HG02840 (cell line): ENCODE data around the gene MSI2.

Source experiments
- ATAC-seq: cut with Tn5 transposase; IDR thresholded peaks from one replicate; pipeline ENCODE4 v1.9.1; 2021; ENCODE audit warnings: mild to moderate bottlenecking, moderate library complexity, moderate number of reproducible peaks; ENCODE audit not compliant: unreplicated experiment, low FRiP score

The MSI2 gene

DNA sequence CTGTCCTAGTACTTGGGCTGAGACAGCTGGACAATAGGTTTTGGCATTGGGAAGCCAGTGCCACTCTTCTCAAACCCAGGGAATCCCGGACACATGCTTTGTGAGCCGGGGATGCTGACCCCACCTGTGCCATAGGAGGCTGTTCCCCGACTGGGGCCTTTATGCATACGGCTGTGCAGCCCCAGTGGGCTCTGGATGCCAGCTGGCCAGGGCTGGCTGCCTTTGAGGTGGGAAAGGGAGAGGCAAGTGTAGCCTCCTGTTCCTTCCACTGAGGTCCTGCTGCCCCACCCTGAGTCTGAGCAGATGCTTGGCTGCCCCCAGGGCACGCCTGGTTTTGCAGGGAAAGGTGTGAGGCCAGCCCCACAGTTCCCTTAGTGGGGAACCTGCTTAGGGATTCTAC is 383.1 kb downstream of the MSI2 start:
- no peak for ATAC-seq

DNA sequence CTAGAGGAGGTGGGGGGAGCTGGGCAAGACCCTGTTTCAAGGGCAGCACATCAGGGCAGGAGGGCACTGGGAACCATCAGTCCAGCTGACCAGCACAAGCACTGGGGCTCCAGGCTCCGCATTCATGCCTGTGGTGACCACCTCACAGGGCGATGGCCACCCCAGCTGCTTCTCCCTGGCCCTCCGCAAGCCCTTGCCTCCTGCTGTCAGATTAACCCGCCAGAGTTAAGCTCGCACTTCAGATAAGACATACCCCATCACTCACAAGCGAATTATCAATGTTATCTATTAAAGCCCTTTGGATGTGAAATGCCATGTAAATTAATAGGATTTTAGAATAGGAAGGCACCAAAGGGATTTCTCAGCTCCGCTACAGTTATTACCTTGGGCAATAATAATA is 383.8 kb downstream of the MSI2 start:
- ATAC-seq = no peak

GRCh38 chr17:57641761-57642160 is 385.4 kb downstream of the MSI2 start:
- no peak for ATAC-seq

- no peak for ATAC-seq
Measured at GRCh38 chr17:57643062-57643461, 386.7 kb downstream of the MSI2 start.

GRCh38 chr17:57644326-57644725 is 388.0 kb downstream of the MSI2 start:
- ATAC-seq = no peak

GRCh38 chr17:57645950-57646665 is 389.8 kb downstream of the MSI2 start:
- no peak for ATAC-seq

GRCh38 chr17:57648720-57649119 is 392.4 kb downstream of the MSI2 start:
- no peak for ATAC-seq

DNA sequence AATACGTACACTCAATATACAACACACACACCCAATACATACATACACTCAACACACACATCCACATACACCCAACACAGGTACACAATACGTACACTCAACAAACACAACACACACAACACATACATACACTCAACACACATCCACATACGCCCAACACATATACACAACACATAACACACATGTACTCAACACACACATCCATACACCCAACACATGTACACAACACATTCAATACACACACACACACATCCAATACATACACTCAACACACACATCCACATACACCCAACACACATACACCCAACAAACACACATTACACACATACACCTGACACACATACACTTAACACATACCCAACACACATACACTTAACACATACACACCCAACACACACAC is 392.9 kb downstream of the MSI2 start:
- no peak for ATAC-seq

DNA sequence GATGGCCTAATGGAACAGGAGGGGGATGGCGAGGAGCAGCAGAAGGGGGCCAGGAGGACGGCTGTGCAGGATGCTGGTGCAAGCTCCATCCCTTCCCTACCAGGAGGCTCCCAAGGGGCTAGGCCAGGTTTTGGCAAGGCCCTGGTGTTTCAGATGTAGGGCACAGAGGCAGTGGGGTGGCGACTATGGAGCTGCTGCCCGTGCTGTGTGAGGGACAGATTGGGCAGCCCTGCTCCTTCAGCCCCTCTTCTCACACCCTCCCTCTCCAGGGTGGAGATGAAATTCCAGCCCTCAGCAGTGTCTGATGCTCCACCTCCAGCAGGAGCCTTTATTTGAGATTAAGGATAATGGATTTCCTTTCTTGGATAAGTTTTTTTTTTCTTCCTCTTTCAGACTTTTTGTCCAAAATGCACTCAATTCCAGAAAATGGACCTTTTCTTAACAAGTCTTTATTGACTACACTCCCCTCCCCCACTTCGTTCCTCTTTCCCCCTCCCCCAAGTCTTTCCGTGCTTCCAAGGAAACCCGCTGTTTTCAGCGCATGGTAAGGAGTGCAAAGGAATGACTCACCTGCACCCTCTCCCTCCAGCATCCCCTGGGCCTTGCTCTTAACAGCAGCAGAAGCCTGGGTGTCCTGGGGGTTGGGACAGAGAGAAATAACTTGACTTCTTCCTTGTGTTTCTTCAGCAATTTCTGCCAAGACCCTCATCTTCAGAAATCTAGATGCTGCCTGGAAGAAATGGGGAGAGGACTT is 393.6 kb downstream of the MSI2 start:
- ATAC-seq = no peak

- no peak for ATAC-seq
Measured at GRCh38 chr17:57650548-57650947, 394.2 kb downstream of the MSI2 start.

GRCh38 chr17:57651451-57651850 is 395.1 kb downstream of the MSI2 start:
- no peak for ATAC-seq

DNA sequence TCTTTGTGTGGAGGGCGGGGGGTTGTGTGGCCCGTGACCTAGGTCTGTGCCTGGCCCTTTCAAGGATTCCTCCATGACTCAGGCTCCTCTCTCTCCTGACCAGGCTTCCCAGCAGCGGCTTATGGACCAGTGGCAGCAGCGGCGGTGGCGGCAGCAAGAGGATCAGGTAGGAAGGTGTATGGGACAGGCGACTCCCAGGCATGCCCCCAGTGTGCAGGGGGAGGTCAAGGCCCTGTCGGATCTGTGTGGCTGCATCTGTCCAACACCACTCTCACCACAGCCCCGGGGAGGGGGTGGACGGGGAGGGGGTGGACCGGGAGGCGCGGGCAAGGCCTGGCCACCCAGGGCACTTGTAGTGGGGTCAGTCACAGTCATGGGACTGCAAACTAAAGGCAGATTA is 395.7 kb downstream of the MSI2 start:
- no peak for ATAC-seq

DNA sequence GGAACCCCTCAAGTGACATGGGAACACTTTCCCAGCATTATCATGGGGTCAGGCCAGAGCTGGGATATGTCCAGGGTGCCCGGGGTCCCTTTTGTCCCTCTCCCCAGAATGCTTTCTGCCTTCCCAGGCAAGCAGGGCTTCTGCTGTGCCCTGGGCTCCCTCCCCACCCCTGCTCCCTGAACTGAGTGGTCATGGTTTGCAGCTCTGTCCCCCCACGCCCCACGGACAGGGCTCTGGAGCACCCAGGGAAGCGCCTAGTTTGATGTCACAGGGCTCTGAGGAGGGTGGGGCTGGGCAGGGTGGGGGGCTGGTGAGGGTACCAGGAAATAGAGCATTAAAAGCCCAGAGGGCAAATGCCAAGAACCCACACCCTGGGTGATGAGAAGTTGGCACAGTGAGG is 396.5 kb downstream of the MSI2 start:
- ATAC-seq = no peak

DNA sequence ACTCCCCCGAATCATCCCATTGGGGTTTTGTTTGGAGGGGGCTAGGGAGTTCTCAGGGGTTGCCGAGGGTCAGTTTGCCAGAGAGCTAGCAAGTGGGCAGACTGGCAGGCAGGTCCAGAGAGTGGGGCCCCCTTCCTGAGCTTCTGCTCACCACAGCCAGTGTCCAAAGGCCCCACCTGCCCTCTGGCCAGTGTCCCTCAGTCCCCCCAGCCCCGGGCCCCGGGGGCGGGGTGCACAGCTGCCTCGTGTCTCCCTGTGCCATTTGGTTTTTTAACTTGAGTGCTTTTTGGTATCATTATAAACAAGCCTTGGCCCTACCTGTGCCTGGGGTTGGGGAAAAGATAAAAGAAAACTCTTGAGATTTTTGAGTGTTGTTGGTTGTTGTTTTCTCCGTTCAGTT is 397.0 kb downstream of the MSI2 start:
- ATAC-seq = no peak

- no peak for ATAC-seq
Measured at GRCh38 chr17:57654040-57654775, 397.9 kb downstream of the MSI2 start.

DNA sequence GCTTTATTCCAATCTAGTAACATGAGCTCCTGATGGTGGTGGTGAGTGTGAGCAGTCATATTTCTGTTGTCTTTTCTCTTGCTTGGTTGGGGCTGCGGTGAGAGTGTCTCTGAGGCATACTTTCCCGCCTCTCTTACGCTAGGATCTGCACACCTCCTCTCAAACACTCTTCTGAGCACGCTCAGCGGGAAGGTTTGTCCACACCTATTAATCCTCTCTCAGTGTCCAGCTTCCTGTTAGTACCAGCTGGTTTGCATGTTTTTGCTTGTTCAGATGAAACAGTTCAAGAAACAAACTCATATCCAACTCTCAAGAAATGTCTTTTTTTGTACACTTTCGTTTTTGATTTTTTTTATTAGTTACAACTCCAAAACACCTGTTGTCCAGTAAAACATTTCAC is 399.2 kb downstream of the MSI2 start:
- ATAC-seq = no peak

- ATAC-seq = no peak
Measured at GRCh38 chr17:57657211-57657610, 400.9 kb downstream of the MSI2 start.

- ATAC-seq = no peak
Measured at GRCh38 chr17:57662041-57662440, 405.7 kb downstream of the MSI2 start.

DNA sequence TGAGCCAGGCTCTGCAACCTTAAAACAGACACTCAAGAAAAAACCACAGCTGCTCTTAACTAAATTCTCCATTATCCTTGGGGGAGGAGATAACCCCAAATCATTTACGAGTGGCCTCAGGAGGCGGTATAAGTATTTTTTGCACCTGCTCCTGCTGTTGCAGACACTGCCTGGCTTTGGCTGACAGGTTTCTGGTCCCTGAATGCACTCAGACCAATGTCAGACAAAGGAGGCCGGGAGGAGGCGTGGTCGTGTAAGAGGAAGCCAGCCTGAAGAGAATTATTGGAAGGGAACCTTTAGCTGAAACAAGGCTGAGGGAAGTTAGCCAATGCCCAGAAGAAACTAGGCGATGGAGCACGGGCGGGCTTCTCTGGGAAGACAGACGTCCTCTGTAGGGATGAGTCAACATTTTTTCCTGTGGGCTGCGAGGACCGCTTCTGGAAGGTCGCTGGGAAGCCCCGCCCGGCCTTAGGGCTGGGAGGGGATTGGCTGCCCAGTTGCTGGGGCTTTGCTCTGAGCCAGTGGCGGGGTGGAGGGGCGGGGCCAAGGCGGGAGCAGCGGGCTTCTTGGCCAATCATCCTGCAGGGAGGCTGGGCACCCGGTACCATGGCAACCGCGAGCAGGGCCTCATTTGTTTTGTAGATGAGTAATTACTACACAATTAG is 406.5 kb downstream of the MSI2 start:
- ATAC-seq = peak; percentile 58

GRCh38 chr17:57663326-57664070 is 407.2 kb downstream of the MSI2 start:
- ATAC-seq = peak; percentile 14
